K562 (cell line): Measurements from ENCODE around the gene HMG20B. TPM values are rescaled to one million over a fixed set of nuclear protein-coding genes. Genes with fewer than 3 reads are reported as not detected.

Source experiments
- ATAC-seq: fragments of 200-7000 bp; cut with Tn5 transposase; 3 replicates; pipeline ENCODE4 v1.9.1; 2020; ENCODE audit warnings: moderate library complexity
- BruUV-seq: library from RNA; stranded (reverse); fragments of 400-500 nt; replicated peaks from 2 replicates; lab custom pipeline; 2021; lab: Mats Ljungman, UMichigan
- CTCF ChIA-PET: fragments of 300-600 bp; formaldehyde crosslinking; extraction: SDS; loops from one replicate; lab custom pipeline; 2021; ENCODE audit warnings: low intra/inter-chr PET ratio; lab: Yijun Ruan, JAX
- POLR2A ChIA-PET: fragments of 300-600, 350-650 bp; sonication (Branson Sonifier 250); formaldehyde crosslinking; extraction: SDS; loops from one replicate; lab custom pipeline; 2021; ENCODE audit warnings: antibody characterized with exemption, inconsistent platforms; lab: Yijun Ruan, JAX
- DNase-seq, 4 experiments: peaks; one replicate each; pipeline versions ENCODE4 v3.0.0 to v3.0.0-alpha.2; 2011 to 2018; ENCODE audit warnings: low spot score in 3 of 4, mixed read lengths in 3 of 4; ENCODE audit errors: extremely low read depth in 1 of 4
- FAIRE-seq: peaks from 2 replicates; lab custom pipeline; 2011; peaks lifted over from hg19 to GRCh38; lab: Jason Lieb, UNC
- H2AFZ ChIP-seq: 2 replicates; pipeline ENCODE4 v1.6.0; 2011; ENCODE audit warnings: low read depth, low read length, control low read depth, inconsistent platforms
- H3K27ac ChIP-seq: fragments of 200-600 bp; 3 replicates; pipeline ENCODE4 v1.8.0; 2011; ENCODE audit warnings: low read depth, mild to moderate bottlenecking, control low read depth, inconsistent platforms, low read length, moderate library complexity, mixed read lengths; ENCODE audit errors: extremely low read depth
- H3K27me3 ChIP-seq, 2 experiments: fragments of 300-600 bp in 1 of 2; 2 replicates in 1 of 2; 3 replicates in 1 of 2; pipeline versions ENCODE4 v1.6.0 to v1.8.0; 2011; ENCODE audit warnings: inconsistent platforms in 2 of 2, low read length in 2 of 2, mild to moderate bottlenecking in 1 of 2, mixed read lengths in 1 of 2, moderate library complexity in 1 of 2; ENCODE audit not compliant: control insufficient read depth in 2 of 2, insufficient read depth in 2 of 2
- H3K36me3 ChIP-seq: fragments of 300-600 bp; 3 replicates; pipeline ENCODE4 v1.8.0; 2011; ENCODE audit warnings: mild to moderate bottlenecking, low read length, inconsistent platforms; ENCODE audit not compliant: control insufficient read depth, insufficient read depth
- H3K4me1 ChIP-seq, 2 experiments: fragments of 200-600 bp in 1 of 2; replicated peaks in 1 of 2; 2 replicates in 1 of 2; 3 replicates in 1 of 2; pipeline versions ENCODE4 v1.5.1 to v1.8.0; 2011; ENCODE audit warnings: inconsistent platforms in 2 of 2, low read length in 2 of 2, mild to moderate bottlenecking in 1 of 2, mixed read lengths in 1 of 2, moderate library complexity in 1 of 2; ENCODE audit not compliant: control insufficient read depth in 2 of 2, insufficient read depth in 2 of 2
- H3K4me2 ChIP-seq: 2 replicates; pipeline ENCODE4 v1.6.1; 2011; ENCODE audit warnings: low read length, control low read depth, inconsistent platforms, mixed read lengths; ENCODE audit not compliant: insufficient read depth
- H3K4me3 ChIP-seq: fragments of 200-600 bp; sonication (generic), shearing (Covaris generic); 2 replicates; pipeline ENCODE4 v1.5.1; 2016; ENCODE audit warnings: control low read depth, inconsistent platforms
- H3K79me2 ChIP-seq: fragments of 200-600 bp; 3 replicates; pipeline ENCODE4 v1.8.0; 2011; ENCODE audit warnings: low read length, inconsistent platforms; ENCODE audit not compliant: control insufficient read depth, insufficient read depth
- H3K9ac ChIP-seq, 2 experiments: 2 replicates each; pipeline versions ENCODE4 v1.6.0 to v1.6.1; 2011; ENCODE audit warnings: low read depth in 2 of 2, low read length in 2 of 2, control low read depth in 1 of 2, inconsistent platforms in 1 of 2, mild to moderate bottlenecking in 1 of 2, mixed read lengths in 1 of 2; ENCODE audit not compliant: insufficient read depth in 1 of 2
- H3K9me1 ChIP-seq: one replicate; pipeline ENCODE4 v1.6.0; 2011; ENCODE audit warnings: inconsistent platforms, mild to moderate bottlenecking, low read length, moderate library complexity; ENCODE audit not compliant: control insufficient read depth, insufficient read depth
- H3K9me3 ChIP-seq: replicated peaks from 2 replicates; pipeline ENCODE4 v1.5.1; 2011; ENCODE audit warnings: low read depth, low read length, inconsistent platforms; ENCODE audit not compliant: control insufficient read depth, insufficient read depth
- H4K20me1 ChIP-seq: replicated peaks from 2 replicates; pipeline ENCODE4 v1.6.1; 2011; ENCODE audit warnings: low read length, inconsistent platforms, mixed read lengths; ENCODE audit not compliant: control insufficient read depth, insufficient read depth
- HNRNPL ChIP-seq: fragments of 200-400 bp; formaldehyde crosslinking; IDR thresholded peaks from 2 replicates; pipeline ENCODE4 v1.6.1; 2017; ENCODE audit warnings: low read depth, mild to moderate bottlenecking, low read length
- JUND ChIP-seq, 2 experiments: IDR thresholded peaks; 2 replicates in 1 of 2; 3 replicates in 1 of 2; pipeline ENCODE4 v1.6.1; 2011; ENCODE audit warnings: borderline replicate concordance in 2 of 2, low read depth in 2 of 2, low read length in 2 of 2, improper control_type of control experiment in 1 of 2, missing biosample characterization in 1 of 2, missing genetic modification characterization in 1 of 2, missing genetic modification reagents in 1 of 2
- MTA3 ChIP-seq: fragments of 450-650 bp; formaldehyde crosslinking; IDR thresholded peaks from 2 replicates; pipeline ENCODE4 v1.6.1; 2017; ENCODE audit warnings: mild to moderate bottlenecking, borderline replicate concordance
- POLR2AphosphoS5 ChIP-seq: IDR thresholded peaks from 2 replicates; pipeline ENCODE4 v1.6.1; 2011; ENCODE audit warnings: mild to moderate bottlenecking, low read depth, low read length, moderate library complexity; ENCODE audit not compliant: control insufficient read depth, insufficient read depth
- POLR2G ChIP-seq: fragments of 200-400 bp; formaldehyde crosslinking; IDR thresholded peaks from 2 replicates; pipeline ENCODE4 v1.6.1; 2017; ENCODE audit warnings: low read depth, mild to moderate bottlenecking, antibody characterized with exemption, low read length, moderate library complexity
- RBFOX2 ChIP-seq: fragments of 200-400 bp; formaldehyde crosslinking; IDR thresholded peaks from 2 replicates; pipeline ENCODE4 v1.6.1; 2017; ENCODE audit warnings: low read depth, mild to moderate bottlenecking, low read length, moderate library complexity
- RBM22 ChIP-seq: fragments of 200-400 bp; formaldehyde crosslinking; IDR thresholded peaks from 2 replicates; pipeline ENCODE4 v1.6.1; 2018; ENCODE audit warnings: low read length, low read depth; ENCODE audit not compliant: poor library complexity, severe bottlenecking
- SUPT5H ChIP-seq: fragments of 450-650 bp; IDR thresholded peaks from 2 replicates; pipeline ENCODE4 v1.6.1; 2016
- ZBED1 ChIP-seq: IDR thresholded peaks from 2 replicates; pipeline ENCODE4 v1.6.1; 2014
- ZNF124 ChIP-seq: sonication (generic); formaldehyde crosslinking; IDR thresholded peaks from 2 replicates; pipeline ENCODE4 v1.8.1; 2022; ENCODE audit warnings: missing genetic modification reagents
- ZNF695 ChIP-seq: fragments of 450-650 bp; formaldehyde crosslinking; IDR thresholded peaks from 2 replicates; pipeline ENCODE4 v1.4.0; 2020; ENCODE audit warnings: mild to moderate bottlenecking, moderate library complexity
- ZNF766 ChIP-seq: fragments of 200-800 bp; sonication (Bioruptor generic); conservative IDR thresholded peaks from 2 replicates; pipeline ENCODE4 v1.6.1; 2016; ENCODE audit warnings: missing genetic modification characterization, missing compliant biosample characterization
- WGBS: fragments of 100-300 bp; shearing (Covaris generic); methylation state at CpG from one replicate; pipeline ENCODE4 v1.1.6; 2016; ENCODE audit warnings: low coverage, mixed read lengths; ENCODE audit not compliant: insufficient coverage; ENCODE audit errors: missing lambda C conversion rate; 5-methylcytosine and 5-hydroxymethylcytosine counted together
- in situ Hi-C: fragments of 300-500 bp; cut with MboI; formaldehyde crosslinking; loops from 4 replicates; pipeline ENCODE4 v1.15.0; 2018; ENCODE audit warnings: inconsistent platforms, mixed read lengths
- intact Hi-C: fragments of 100-400 bp; cut with micrococcal nuclease; formaldehyde crosslinking; loops from 2 replicates; pipeline ENCODE4 v1.14.2; 2022
- polyA plus RNA-seq, 8 experiments: library from polyadenylated mRNA; depleted of rRNA in 4 of 8; stranded (reverse) in 5 of 8; unstranded in 3 of 8; fragments of >200 nt; fragmentation: Nextera tagmentation in 2 of 8; fragmentation: Illumina TruSeq in 1 of 8; extraction: Ambion mirVana in 2 of 8; extraction: Trizol in 1 of 8; gene quantifications; 2 replicates each; pipeline versions ENCODE4 v1.2.1 to v1.2.3, GENCODE V29; 2011 to 2014; ENCODE audit warnings: inconsistent platforms in 1 of 8, missing spikeins in 1 of 8
- total RNA-seq, 7 experiments: library from RNA; depleted of rRNA in 6 of 7; stranded (reverse); fragments of >200 nt in 6 of 7; fragmentation: Illumina TruSeq in 2 of 7; extraction: Trizol in 2 of 7; gene quantifications; 2 replicates each; pipeline versions ENCODE4 v1.2.1 to v1.2.3, GENCODE V29; 2011 to 2021; ENCODE audit warnings: low replicate concordance in 1 of 7
- TF ChIP-seq, protein P1 (sequence below): sonication (generic); formaldehyde crosslinking; IDR thresholded peaks from 2 replicates; pipeline ENCODE4 v1.8.1; 2023; ENCODE audit warnings: mild to moderate bottlenecking, missing genetic modification reagents

HMG20B gene
- total and polyA plus RNA-seq, 9 of the 15 experiments (the other 6 are each of a cell fraction or from before 2014, with no cell fraction given): 0.35 to 172 (median 38.6) TPM

DNA sequence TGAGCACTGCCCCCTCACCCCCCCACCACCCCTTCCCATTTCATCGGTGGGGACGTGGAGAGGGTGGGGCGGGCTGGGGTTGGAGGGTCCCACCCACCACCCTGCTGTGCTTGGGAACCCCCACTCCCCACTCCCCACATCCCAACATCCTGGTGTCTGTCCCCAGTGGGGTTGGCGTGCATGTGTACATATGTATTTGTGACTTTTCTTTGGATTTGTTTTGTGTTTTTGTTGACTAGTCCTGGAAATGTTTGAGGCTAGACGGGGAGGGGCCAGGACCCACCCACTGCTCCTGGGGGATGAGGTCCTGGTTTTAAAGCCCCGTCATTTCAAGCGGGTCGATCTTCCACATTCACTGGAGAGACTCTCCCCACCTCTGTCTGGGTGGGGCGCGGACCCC is 36.8 kb upstream of the HMG20B start:
- BruUV-seq: no TSS peak
- WGBS: 90% methylated on average over 7 of the region's 10 CpGs
- no peak for FAIRE-seq
- H2AFZ ChIP-seq: no peak overlapping the region
- no peak for DNase-seq
- H3K9ac ChIP-seq: no peak overlapping the region
- ATAC-seq: no peak
- TF ChIP-seq ZNF695 (CRISPR knock-in tag) (no peak), ZNF766 (CRISPR knock-in tag) (no peak), POLR2AphosphoS5 (0 out of 2 replicates have a peak, but pooled peaks have one; percentile 15)
- H3K9me3 ChIP-seq: no peaks in the 10 kb centered on the region
- H3K9me1 ChIP-seq: no peaks in the 10 kb centered on the region
- no peaks in the 10 kb centered on the region for H3K27me3 ChIP-seq
- no peak overlapping the region for H3K27ac ChIP-seq
- H3K4me2 ChIP-seq: no peak overlapping the region
- H3K79me2 ChIP-seq: no peaks in the 10 kb centered on the region
- H3K36me3 ChIP-seq: peaks cover 51% of the 10 kb centered on the region; the same call in 2 of the 3 replicates
- in situ Hi-C loops: no loop called here
- ChIA-PET CTCF (no interaction called here), POLR2A (no interaction called here)
- no peak overlapping the region for H3K4me3 ChIP-seq
- intact Hi-C loops: no loop called here
- H3K4me1 ChIP-seq: peaks cover 7 to 46% of the 10 kb centered on the region in 2 experiments; a peak in 3 of 5 replicates
- H4K20me1 ChIP-seq: 0 out of 2 replicates have a peak, but pooled peaks cover 5% of the 10 kb centered on the region

DNA sequence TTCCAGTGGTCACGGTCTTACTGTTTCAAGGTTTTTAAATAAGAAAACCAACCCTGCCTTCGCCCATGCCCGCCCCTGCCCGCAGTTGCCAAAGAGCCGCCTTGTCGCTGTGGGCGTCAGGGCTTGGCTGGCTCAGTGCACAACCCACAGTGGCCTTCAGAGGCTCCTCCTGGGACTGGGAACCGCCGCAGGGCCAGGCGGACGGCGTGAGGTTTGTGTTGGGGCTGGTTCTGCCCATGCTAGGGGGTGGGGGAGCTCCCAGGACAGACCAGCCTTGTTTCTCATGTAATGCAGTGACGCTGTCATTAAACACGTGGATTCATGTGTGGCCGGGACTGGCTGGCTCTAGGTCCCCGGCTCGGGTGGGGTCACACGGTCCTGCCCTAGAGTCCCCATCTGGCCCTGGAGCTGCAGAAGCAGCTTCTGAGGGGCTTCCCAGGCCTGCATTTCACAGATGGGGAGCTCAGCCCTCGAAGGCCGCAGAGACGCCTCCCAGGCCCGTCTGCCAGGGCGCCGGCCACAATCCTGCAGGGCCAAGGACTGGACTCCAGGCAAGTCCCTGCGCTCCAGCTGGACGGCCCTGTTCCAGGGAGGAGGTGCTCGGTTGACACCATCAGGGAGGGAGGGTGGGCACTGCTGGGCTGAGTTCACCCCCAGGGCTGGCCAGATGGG is 36.2 kb upstream of the HMG20B start:
- peak overlapping the region in 1 of 2 experiments; percentile 60; a peak in 1 of 4 replicates for H3K9ac ChIP-seq
- no peak overlapping the region for H2AFZ ChIP-seq
- H4K20me1 ChIP-seq: 0 out of 2 replicates have a peak, but pooled peaks cover 5% of the 10 kb centered on the region
- ATAC-seq: peak; percentile 3; the same call in 1 of the 3 replicates
- no peaks in the 10 kb centered on the region for H3K27me3 ChIP-seq
- peaks cover 45% of the 10 kb centered on the region; the same call in 2 of the 3 replicates for H3K36me3 ChIP-seq
- intact Hi-C loops: no loop called here
- no peak for DNase-seq
- no peak overlapping the region for H3K4me3 ChIP-seq
- no peaks in the 10 kb centered on the region for H3K79me2 ChIP-seq
- POLR2A ChIA-PET: interaction anchor here (2.2 to 3.1 kb wide), 2 partner anchors 9 to 16 kb away, joined by 5 to 15 read pairs; no protein-coding TSS in a partner anchor
- no peaks in the 10 kb centered on the region for H3K9me3 ChIP-seq
- in situ Hi-C loops: no loop called here
- no peak overlapping the region for H3K27ac ChIP-seq
- H3K9me1 ChIP-seq: no peaks in the 10 kb centered on the region
- FAIRE-seq: no peak
- no TSS peak for BruUV-seq
- peaks cover 7 to 46% of the 10 kb centered on the region in 2 experiments; a peak in 3 of 5 replicates for H3K4me1 ChIP-seq
- no peak overlapping the region for H3K4me2 ChIP-seq
- CTCF ChIA-PET: no interaction called here
- WGBS: 88% methylated on average over 23 of the region's 27 CpGs
- TF ChIP-seq RBFOX2: peak; percentile 36; the same call in 1 of the 2 replicates
- no peak for TF ChIP-seq JUND (IDR thresholded peaks at IDR 0.05; ENCODE audit: borderline replicate concordance, low read depth, low read length)
- TF ChIP-seq JUND (tag; IDR thresholded peaks at IDR 0.05; ENCODE audit: borderline replicate concordance, low read depth, low read length): no peak
- TF ChIP-seq, protein P1, sequence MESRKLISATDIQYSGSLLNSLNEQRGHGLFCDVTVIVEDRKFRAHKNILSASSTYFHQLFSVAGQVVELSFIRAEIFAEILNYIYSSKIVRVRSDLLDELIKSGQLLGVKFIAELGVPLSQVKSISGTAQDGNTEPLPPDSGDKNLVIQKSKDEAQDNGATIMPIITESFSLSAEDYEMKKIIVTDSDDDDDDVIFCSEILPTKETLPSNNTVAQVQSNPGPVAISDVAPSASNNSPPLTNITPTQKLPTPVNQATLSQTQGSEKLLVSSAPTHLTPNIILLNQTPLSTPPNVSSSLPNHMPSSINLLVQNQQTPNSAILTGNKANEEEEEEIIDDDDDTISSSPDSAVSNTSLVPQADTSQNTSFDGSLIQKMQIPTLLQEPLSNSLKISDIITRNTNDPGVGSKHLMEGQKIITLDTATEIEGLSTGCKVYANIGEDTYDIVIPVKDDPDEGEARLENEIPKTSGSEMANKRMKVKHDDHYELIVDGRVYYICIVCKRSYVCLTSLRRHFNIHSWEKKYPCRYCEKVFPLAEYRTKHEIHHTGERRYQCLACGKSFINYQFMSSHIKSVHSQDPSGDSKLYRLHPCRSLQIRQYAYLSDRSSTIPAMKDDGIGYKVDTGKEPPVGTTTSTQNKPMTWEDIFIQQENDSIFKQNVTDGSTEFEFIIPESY (CRISPR knock-in tag): peak; percentile 18; the same call in 1 of the 2 replicates
- 0 out of 2 replicates have a peak, but pooled peaks have one; percentile 10 for TF ChIP-seq ZBED1
- peak; percentile 78 for TF ChIP-seq POLR2G
- 0 out of 2 replicates have a peak, but pooled peaks have one; percentile 7 for TF ChIP-seq SUPT5H
- TF ChIP-seq ZNF124 (CRISPR knock-in tag): no peak
- TF ChIP-seq RBM22: peak; percentile 50
- peak; percentile 20; the same call in 1 of the 2 replicates for TF ChIP-seq HNRNPL
- no peak for TF ChIP-seq MTA3
